Measurements from ENCODE around the gene WBP2NL. TPM values are rescaled to one million over a fixed set of nuclear protein-coding genes. Genes with fewer than 3 reads are reported as not detected.

WBP2NL gene
- total RNA-seq, 1 experiment from 2014 or later, result 1.0 TPM

GRCh38 chr22:42013385-42013784 is 14.8 kb downstream of the WBP2NL start:
- Mint-ChIP-seq H3K36me3 (ENCODE audit: insufficient read depth, unreplicated experiment) (no peaks in the 10 kb centered on the region), H3K4me3 (ENCODE audit: unreplicated experiment) (no peak overlapping the region), H3K4me1 (ENCODE audit: low read depth, unreplicated experiment) (no peaks in the 10 kb centered on the region), H3K27me3 (ENCODE audit: insufficient read depth, unreplicated experiment) (peaks cover 11% of the 10 kb centered on the region), H3K9me3 (ENCODE audit: unreplicated experiment) (peaks cover 9% of the 10 kb centered on the region), H3K27ac (ENCODE audit: unreplicated experiment) (no peak overlapping the region)
- Histone ChIP-seq H3K4me1 (no peaks in the 10 kb centered on the region), H3K9me3 (peaks cover 16% of the 10 kb centered on the region), H3K4me3 (ENCODE audit: low read depth, low read length) (no peak overlapping the region), H3K36me3 (ENCODE audit: control insufficient read depth, insufficient read depth, low read length) (no peaks in the 10 kb centered on the region), H3K27me3 (replicated peaks; ENCODE audit: control insufficient read depth, insufficient read depth, low read length) (no peaks in the 10 kb centered on the region)
- ChIA-PET POLR2A (no interaction called here), CTCF (no interaction called here)
- intact Hi-C loops (cut with micrococcal nuclease; ENCODE audit: unreplicated experiment), result no loop called here
- TF ChIP-seq CTCF (IDR thresholded peaks at IDR 0.05; ENCODE audit: insufficient read depth in 1 of 2, low read depth in 1 of 2, low read length in 1 of 2, severe bottlenecking in 1 of 2, unreplicated experiment in 1 of 2), result no peak
- no peak for DNase-seq
- BruUV-seq (replicated peaks), result no TSS peak

GRCh38 chr22:42016111-42016510 is 17.5 kb downstream of the WBP2NL start:
- peaks cover 11% of the 10 kb centered on the region for H3K27me3 Mint-ChIP-seq (ENCODE audit: insufficient read depth, unreplicated experiment)
- no peaks in the 10 kb centered on the region for H3K4me1 ChIP-seq
- DNase-seq, result no peak
- H3K36me3 Mint-ChIP-seq (ENCODE audit: insufficient read depth, unreplicated experiment), result no peaks in the 10 kb centered on the region
- H3K27me3 ChIP-seq (replicated peaks; ENCODE audit: control insufficient read depth, insufficient read depth, low read length), result no peaks in the 10 kb centered on the region
- intact Hi-C loops (cut with micrococcal nuclease; ENCODE audit: unreplicated experiment), result no loop called here
- peaks cover 9% of the 10 kb centered on the region for H3K9me3 Mint-ChIP-seq (ENCODE audit: unreplicated experiment)
- H3K4me1 Mint-ChIP-seq (ENCODE audit: low read depth, unreplicated experiment), result no peaks in the 10 kb centered on the region
- ChIA-PET CTCF (no interaction called here), POLR2A (no interaction called here)
- H3K27ac Mint-ChIP-seq (ENCODE audit: unreplicated experiment), result no peak overlapping the region
- H3K4me3 ChIP-seq (ENCODE audit: low read depth, low read length), result no peak overlapping the region
- no peak for TF ChIP-seq CTCF (IDR thresholded peaks at IDR 0.05; ENCODE audit: insufficient read depth in 1 of 2, low read depth in 1 of 2, low read length in 1 of 2, severe bottlenecking in 1 of 2, unreplicated experiment in 1 of 2)
- H3K4me3 Mint-ChIP-seq (ENCODE audit: unreplicated experiment), result no peak overlapping the region
- no peaks in the 10 kb centered on the region for H3K36me3 ChIP-seq (ENCODE audit: control insufficient read depth, insufficient read depth, low read length)
- no TSS peak for BruUV-seq (replicated peaks)
- H3K9me3 ChIP-seq, result no peaks in the 10 kb centered on the region

GRCh38 chr22:42018224-42018623 is 19.6 kb downstream of the WBP2NL start:
- H3K36me3 Mint-ChIP-seq (ENCODE audit: insufficient read depth, unreplicated experiment), result no peaks in the 10 kb centered on the region
- no peak overlapping the region for H3K4me3 ChIP-seq (ENCODE audit: low read depth, low read length)
- no peak overlapping the region for H3K4me3 Mint-ChIP-seq (ENCODE audit: unreplicated experiment)
- no peak for TF ChIP-seq CTCF (IDR thresholded peaks at IDR 0.05; ENCODE audit: insufficient read depth in 1 of 2, low read depth in 1 of 2, low read length in 1 of 2, severe bottlenecking in 1 of 2, unreplicated experiment in 1 of 2)
- BruUV-seq (replicated peaks), result no TSS peak
- H3K27me3 Mint-ChIP-seq (ENCODE audit: insufficient read depth, unreplicated experiment), result peaks cover 11% of the 10 kb centered on the region
- no peak for DNase-seq
- H3K9me3 ChIP-seq, result no peaks in the 10 kb centered on the region
- intact Hi-C loops (cut with micrococcal nuclease; ENCODE audit: unreplicated experiment), result no loop called here
- H3K27me3 ChIP-seq (replicated peaks; ENCODE audit: control insufficient read depth, insufficient read depth, low read length), result no peaks in the 10 kb centered on the region
- ChIA-PET POLR2A (no interaction called here), CTCF (no interaction called here)
- H3K4me1 Mint-ChIP-seq (ENCODE audit: low read depth, unreplicated experiment), result no peaks in the 10 kb centered on the region
- no peaks in the 10 kb centered on the region for H3K9me3 Mint-ChIP-seq (ENCODE audit: unreplicated experiment)
- H3K4me1 ChIP-seq, result peaks cover 6% of the 10 kb centered on the region
- no peaks in the 10 kb centered on the region for H3K36me3 ChIP-seq (ENCODE audit: control insufficient read depth, insufficient read depth, low read length)
- H3K27ac Mint-ChIP-seq (ENCODE audit: unreplicated experiment), result no peak overlapping the region

Data from Caco-2 (cell line).